ENCODE results near the gene TIMM8B.
"Not testable (repeated sequence)": the region's sequence is repeated elsewhere in the genome, so short reads cannot be mapped to it uniquely, and the experiment has no call there.

The TIMM8B gene

DNA sequence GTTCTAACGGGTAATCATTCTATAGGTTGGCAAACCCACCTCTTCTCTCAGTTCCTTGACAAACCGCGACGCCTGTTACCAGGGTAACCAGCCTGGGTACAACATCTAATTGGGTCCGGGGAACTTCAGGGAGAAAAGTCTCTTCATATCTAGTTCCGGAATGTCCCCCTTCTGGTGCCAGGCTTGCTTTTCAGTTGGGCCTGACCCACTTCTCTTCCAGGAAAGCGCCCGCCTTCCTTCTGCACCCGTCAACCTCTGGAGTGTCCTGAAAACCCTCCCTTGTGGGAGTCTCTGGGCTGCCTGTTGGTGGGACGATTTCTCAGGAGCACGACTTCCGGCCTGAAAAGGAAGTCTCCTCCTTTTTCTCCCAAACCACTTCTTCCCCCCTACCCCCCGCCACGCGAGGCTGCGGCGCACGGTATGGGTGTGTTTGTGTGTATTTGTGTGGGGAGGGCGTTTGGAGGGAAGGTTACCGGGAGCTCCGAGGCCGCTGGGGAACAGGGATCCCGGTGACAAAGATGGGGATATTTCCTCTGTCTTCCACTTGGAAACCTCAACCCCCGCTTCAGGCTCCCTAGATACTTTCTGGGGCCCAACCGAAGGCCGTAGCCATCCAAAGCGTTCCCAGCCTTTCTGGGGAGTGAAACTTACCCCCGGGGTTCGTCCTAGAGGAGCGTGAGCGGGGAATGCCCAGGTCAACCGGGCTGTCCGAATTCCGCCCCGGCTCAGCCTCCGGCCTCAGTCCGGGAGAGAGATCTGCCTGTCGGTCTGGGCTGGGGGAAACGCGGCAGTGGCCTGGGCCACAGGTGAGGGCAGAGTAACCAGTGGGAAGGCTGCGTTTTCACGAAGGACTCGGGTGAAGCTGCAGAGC is 12.4 kb downstream of the TIMM8B start, which contains the start of the genes NKAPD1 and PIH1D2:
Gene NKAPD1 (plus strand): TSS at position 359 of the 871 bp plus-strand sequence. CDS start 1,276 bp downstream, outside the sequence.
Gene PIH1D2 (minus strand): TSS at position 77 of the 871 bp plus-strand sequence. CDS start 843 bp downstream, outside the sequence.
- DNase-seq: peak; percentile 76

DNA sequence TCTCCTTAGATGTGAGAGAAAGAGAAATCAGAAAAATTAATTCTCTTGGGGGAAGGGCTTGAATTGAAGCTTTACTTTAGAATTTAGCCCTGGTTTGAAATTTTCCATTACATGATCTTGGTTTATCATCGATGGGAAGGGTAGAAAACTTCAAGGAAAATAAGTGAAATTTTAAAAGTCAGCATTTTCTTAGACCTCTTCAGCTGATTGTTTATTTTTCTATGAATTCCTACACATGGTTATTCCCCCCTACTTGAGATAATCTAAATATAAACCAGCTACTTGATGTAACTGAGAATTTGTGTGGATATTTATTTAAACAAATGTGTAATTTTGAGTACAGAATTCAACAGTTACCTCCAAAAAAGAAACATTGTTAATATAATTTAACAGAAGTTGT is 23.6 kb downstream of the TIMM8B start:
- no peak for DNase-seq

DNA sequence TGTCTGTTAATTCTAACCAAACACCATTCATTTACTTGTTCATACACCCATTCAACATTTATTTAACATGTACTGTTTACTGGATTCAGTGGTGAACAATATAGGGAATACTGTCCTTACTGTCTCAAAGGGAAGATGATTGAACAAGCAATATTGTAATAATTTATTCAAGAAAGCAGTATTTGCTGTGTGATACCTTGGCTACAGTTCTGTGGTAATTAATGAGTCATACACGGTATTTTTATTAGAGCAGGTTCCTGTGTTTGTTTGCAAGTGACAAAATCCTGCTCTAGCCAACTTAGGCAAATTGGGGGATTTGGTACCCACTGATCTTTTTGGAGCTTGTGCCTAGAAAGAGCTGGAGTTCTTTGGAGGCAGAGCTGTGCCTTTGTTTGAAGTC is 28.5 kb downstream of the TIMM8B start:
- DNase-seq: no peak

DNA sequence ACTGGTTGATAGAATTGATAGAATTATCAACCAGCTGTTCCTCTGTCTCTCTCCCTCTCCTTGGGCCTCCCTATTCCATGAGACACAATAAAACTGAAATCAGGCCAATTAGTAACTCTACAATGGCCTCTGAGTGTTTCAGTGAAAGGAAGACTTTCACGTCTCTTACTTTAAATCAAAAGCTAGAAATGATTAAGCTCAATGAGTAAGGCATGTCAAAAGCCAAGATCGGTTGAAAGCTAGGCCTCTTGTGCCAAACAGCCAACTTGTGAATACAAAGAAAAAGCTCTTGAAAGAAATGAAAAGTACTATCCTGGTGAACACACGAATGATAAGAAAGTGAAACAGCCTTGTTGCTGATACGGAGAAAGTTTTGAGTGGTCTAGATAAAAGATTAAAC is 29.4 kb downstream of the TIMM8B start:
- DNase-seq: no peak

DNA sequence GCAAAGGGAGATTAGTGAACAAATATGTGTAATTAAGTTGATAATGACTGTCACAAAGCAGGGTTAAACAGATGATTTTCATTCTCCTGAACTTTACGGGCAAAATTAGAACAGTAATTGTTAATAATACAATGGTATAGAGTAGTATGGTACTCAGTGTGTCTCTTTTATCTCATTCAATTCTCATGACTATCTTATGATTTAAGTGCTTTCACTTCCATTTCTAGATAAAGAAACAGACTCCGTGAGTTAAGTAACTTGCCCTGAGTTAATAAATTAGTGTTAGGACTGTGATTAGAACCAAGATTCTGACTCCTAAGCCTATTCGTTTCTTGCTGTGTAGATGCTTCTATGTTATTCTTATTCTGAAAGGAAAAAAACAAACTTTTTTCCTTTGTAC is 34.8 kb downstream of the TIMM8B start:
- DNase-seq: no peak

DNA sequence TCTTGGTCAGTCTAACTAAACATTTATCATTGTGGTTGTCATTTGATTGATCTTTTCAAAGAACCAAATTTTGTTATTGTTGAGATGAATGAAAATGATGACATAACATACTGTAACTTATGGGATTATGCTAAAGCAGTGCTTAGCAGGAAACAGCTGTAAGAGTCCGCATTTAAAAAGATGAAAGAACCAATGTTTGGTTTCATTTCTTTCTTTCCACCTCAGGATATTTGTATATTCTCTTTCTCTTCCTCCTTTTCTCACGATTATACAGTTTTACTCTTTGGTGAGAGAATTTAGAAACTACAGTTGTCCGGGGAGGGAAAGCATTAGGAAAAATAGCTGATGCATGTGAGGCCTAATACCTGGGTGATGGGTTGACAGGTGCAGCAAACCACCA is 35.8 kb downstream of the TIMM8B start:
- DNase-seq: no peak

DNA sequence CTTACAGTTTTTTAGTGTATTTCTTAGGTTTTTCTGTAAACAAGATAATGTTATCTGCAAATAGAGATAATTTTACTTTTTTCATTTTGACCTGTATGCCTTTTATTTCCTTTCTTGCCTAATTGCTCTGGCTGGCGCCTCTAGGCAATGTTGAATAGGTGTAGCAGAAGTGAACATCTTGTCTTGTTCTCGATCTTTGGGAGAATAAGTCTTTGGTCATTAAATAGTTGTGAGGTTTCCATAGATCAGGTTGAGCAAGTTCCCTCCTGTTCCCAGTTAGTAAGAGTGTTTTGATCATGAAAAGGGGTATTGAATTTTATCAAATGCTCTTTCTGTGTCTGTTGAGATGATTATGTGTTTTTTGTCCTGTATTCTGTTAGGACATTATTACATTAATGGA is 36.8 kb downstream of the TIMM8B start:
- DNase-seq: no peak

DNA sequence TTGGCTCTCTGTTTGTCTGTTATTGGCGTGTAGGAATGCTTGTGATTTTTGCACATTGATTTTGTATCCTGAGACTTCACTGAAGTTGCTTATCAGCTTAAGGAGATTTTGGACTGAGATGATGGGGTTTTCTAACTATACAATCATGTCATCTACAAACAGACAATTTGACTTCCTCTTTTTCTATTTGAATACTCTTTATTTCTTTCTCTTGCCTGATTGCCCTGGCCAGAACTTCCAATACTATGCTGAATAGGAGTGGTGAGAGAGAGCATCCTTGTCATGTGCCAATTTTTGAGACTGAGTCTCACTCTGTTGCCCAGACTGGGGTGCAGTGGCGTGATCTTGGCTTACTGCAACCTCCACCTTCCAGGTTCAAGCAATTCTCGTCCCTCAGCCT is 38.3 kb downstream of the TIMM8B start:
- DNase-seq: not testable (repeated sequence)

DNA sequence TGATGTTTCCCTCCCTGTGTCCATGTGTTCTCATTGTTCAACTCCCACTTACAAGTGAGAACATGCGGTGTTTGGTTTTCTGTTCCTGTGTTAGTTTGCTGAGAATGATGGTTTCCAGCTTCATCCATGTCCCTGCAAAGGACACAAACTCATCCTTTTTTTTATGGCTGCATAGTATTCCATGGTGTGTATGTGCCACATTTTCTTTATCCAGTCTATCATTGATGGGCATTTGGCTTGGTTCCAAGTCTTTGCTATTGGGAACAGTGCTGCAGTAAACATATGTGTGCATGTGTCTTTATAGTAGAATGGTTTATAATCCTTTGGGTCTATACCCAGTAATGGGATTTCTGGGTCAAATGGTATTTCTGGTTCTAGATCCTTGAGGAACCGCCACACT is 39.9 kb downstream of the TIMM8B start:
- DNase-seq: not testable (repeated sequence)

DNA sequence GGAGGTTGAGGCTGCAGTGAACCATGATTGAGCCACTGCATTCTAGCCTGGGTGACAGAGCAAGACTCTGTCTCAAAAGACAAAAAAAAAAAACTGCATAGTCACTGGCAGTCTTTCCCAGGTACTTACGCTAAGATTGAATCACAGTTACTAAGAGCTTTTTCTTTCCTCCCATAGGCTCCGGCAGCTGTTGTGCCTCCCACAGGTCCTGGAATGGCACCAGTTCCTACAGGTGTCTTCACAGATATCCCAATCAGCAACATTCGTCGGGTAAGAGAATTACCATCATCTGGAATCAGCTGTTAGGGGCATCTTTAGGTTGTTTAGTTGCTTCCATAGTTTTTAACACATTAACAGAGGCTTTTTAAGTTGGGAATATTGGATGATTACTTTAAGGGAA is 41.6 kb downstream of the TIMM8B start:
- no peak for DNase-seq

DNA sequence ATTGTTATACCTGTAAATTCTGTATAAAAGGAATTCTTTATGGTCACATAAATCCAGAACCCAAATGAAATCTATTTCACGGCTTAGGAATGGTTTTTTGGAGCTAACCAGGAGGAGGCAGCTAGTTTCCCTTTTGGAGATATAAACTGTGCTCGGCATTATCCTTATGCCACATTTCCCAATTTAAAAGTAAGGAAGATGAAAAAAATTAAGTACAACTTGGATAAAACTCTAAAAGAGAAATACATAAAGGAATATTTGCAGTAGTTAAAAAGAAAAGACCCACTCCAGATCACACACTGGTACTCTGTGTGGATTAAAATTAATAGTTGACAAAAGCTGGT is 43.6 kb downstream of the TIMM8B start:
- DNase-seq: no peak

DNA sequence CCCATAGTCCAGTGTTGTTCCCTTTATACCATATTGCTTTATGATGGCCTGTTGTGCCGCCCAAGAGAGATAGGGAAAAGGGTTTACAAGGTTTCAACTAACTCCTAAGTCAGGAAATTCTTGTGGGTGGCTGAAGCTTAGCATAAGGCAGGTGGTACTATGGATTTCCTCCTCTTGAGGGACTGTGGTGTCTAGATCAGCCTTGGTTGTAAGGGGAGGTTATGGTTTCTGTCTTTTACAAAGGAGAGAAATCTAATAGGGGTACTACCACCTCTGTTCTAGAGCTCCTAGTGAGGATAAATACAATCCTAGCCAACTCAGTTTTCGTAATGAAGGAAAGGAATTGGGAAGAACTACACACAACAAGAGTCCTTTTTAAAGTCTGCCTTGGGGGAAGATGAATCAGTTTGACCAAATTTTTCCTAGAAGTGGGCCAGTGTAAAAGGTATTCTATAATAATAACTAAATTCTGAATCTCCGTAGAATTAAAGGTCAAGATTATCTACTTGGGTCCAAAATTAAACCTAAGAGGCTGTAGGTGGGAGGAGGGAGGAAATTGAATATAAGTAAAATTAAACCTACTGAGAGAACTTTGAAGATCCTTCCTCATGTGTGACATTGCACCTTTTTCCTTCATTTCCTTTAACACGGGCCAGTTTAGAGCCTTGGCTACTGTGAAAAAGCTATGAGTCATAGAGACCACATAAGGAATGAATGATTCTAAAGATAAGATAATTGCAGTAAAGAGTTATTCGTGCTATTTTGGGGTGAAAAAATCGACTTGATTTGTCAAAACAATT is 44.2 kb downstream of the TIMM8B start:
- DNase-seq: no peak

DNA sequence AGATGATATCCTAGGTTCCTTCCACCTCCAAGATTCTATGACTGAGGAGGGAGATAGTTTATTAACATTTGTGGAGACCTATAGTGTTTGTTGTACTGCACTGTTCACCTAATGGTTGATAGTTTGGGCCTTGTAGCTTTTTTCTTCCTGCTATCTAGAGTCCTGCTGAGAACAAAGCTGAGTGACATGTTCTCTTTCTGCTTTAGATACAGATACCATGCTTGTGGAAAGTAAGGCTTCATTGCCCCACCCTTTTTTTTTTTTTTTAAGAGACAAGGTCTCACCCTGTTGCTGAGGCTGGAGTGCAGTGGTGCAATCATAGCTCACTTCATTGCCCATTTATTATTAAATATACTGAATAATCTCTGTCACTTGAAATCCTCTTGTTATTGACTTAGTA is 49.0 kb downstream of the TIMM8B start:
- DNase-seq: no peak
